H1 (cell line): ENCODE measurements around the gene TMSB15B. TPM values are rescaled to one million over a fixed set of nuclear protein-coding genes. Genes with fewer than 3 reads are reported as not detected.

ENCODE experiments used
- CTCF ChIA-PET: fragments of 300-600 bp; sonication (Branson Sonifier 250); formaldehyde crosslinking; loops from one replicate; lab custom pipeline; 2021; ENCODE audit not compliant: partially characterized antibody; lab: Charles Lee
- POLR2A ChIA-PET: fragments of 300-600 bp; sonication (Branson Sonifier 250); formaldehyde crosslinking; loops from one replicate; lab custom pipeline; 2021; ENCODE audit warnings: inconsistent platforms; ENCODE audit not compliant: partially characterized antibody; lab: Charles Lee
- DNase-seq, 2 experiments: peaks; one replicate each; pipeline versions ENCODE4 v3.0.0 to v3.0.0-alpha.2; 2010 to 2022; ENCODE audit warnings: low spot score in 2 of 2, low read depth in 1 of 2, mixed read lengths in 1 of 2
- FAIRE-seq: peaks from 2 replicates; lab custom pipeline; 2011; peaks lifted over from hg19 to GRCh38; lab: Jason Lieb, UNC
- H2AFZ ChIP-seq: 2 replicates; pipeline ENCODE4 v1.8.1; 2012; ENCODE audit warnings: low read length, inconsistent platforms
- H2AK5ac ChIP-seq: 2 replicates; pipeline ENCODE4 v1.6.1; 2013; ENCODE audit warnings: low read depth, low read length
- H2BK120ac ChIP-seq: replicated peaks from 2 replicates; pipeline ENCODE3; 2013; ENCODE audit warnings: low read depth, low read length, inconsistent platforms
- H2BK12ac ChIP-seq: 2 replicates; pipeline ENCODE4 v1.6.1; 2013; ENCODE audit warnings: low read depth, low read length
- H2BK15ac ChIP-seq: 2 replicates; pipeline ENCODE4 v1.6.1; 2013; ENCODE audit warnings: low read length
- H2BK20ac ChIP-seq: 2 replicates; pipeline ENCODE4 v1.6.1; 2013; ENCODE audit warnings: low read length
- H2BK5ac ChIP-seq: 2 replicates; pipeline ENCODE4 v1.6.1; 2013; ENCODE audit warnings: low read depth, low read length
- H3K14ac ChIP-seq: 2 replicates; pipeline ENCODE4 v1.6.1; 2013; ENCODE audit warnings: inconsistent platforms; ENCODE audit not compliant: insufficient read length
- H3K18ac ChIP-seq: 2 replicates; pipeline ENCODE4 v1.6.1; 2013; ENCODE audit warnings: low read length; ENCODE audit errors: extremely low read depth
- H3K23ac ChIP-seq: 2 replicates; pipeline ENCODE4 v1.6.1; 2013; ENCODE audit warnings: inconsistent platforms; ENCODE audit not compliant: insufficient read length
- H3K23me2 ChIP-seq: 2 replicates; pipeline ENCODE4 v1.6.1; 2013; ENCODE audit warnings: low read depth, low read length
- H3K27ac ChIP-seq: 2 replicates; pipeline ENCODE4 v1.6.1; 2011; ENCODE audit warnings: low read depth, low read length, inconsistent platforms
- H3K27me3 ChIP-seq, 4 experiments: replicated peaks in 1 of 4; 1 replicate in 1 of 4; 2 replicates in 3 of 4; pipeline versions ENCODE4 v1.6.1 to v1.8.1; 2011 to 2013; ENCODE audit warnings: low read length in 3 of 4, mild to moderate bottlenecking in 3 of 4, inconsistent platforms in 2 of 4, mixed read lengths in 2 of 4, moderate library complexity in 1 of 4; ENCODE audit not compliant: control insufficient read depth in 3 of 4, insufficient read depth in 3 of 4; ENCODE audit errors: extremely low read depth in 1 of 4
- H3K36me3 ChIP-seq, 4 experiments: 2 replicates each; pipeline versions ENCODE4 v1.6.1 to v1.8.1; 2011 to 2013; ENCODE audit warnings: mild to moderate bottlenecking in 4 of 4, low read length in 3 of 4, moderate library complexity in 2 of 4, control low read depth in 1 of 4, inconsistent platforms in 1 of 4; ENCODE audit not compliant: insufficient read depth in 4 of 4, control insufficient read depth in 2 of 4
- H3K4ac ChIP-seq: replicated peaks from 2 replicates; pipeline ENCODE3; 2013; ENCODE audit warnings: low read length, low read depth, mixed read lengths, inconsistent platforms; ENCODE audit not compliant: insufficient read length
- H3K4me1 ChIP-seq, 4 experiments: replicated peaks in 1 of 4; 1 replicate in 1 of 4; 2 replicates in 3 of 4; pipeline versions ENCODE4 v1.6.1 to v1.8.1; 2011 to 2013; ENCODE audit warnings: low read length in 3 of 4, inconsistent platforms in 2 of 4, mixed read lengths in 1 of 4; ENCODE audit not compliant: insufficient read depth in 4 of 4, control insufficient read depth in 3 of 4
- H3K4me2 ChIP-seq, 2 experiments: 2 replicates each; pipeline versions ENCODE4 v1.6.1 to v1.8.1; 2011 to 2013; ENCODE audit warnings: low read depth in 2 of 2, low read length in 2 of 2, control low read depth in 1 of 2, inconsistent platforms in 1 of 2, mild to moderate bottlenecking in 1 of 2; ENCODE audit not compliant: insufficient read depth in 1 of 2
- H3K4me3 ChIP-seq, 4 experiments: fragments of 200-600, 300-600 bp in 1 of 4; sonication (generic), shearing (Covaris generic), sonication (Bioruptor Twin) in 1 of 4; 2 replicates each; pipeline versions ENCODE4 v1.5.1 to v1.8.1; 2011 to 2016; ENCODE audit warnings: low read length in 4 of 4, low read depth in 3 of 4, control low read depth in 2 of 4, inconsistent platforms in 2 of 4, mild to moderate bottlenecking in 2 of 4, mixed read lengths in 1 of 4, moderate library complexity in 1 of 4; ENCODE audit not compliant: insufficient read depth in 2 of 4; ENCODE audit errors: extremely low read depth in 1 of 4
- H3K56ac ChIP-seq: replicated peaks from 2 replicates; pipeline ENCODE3; 2013; ENCODE audit warnings: low read depth, mild to moderate bottlenecking, mixed read lengths, low read length, inconsistent platforms; ENCODE audit not compliant: insufficient read length
- H3K79me1 ChIP-seq: 2 replicates; pipeline ENCODE4 v1.6.1; 2013; ENCODE audit warnings: low read depth, low read length, control low read depth
- H3K79me2 ChIP-seq, 2 experiments: 2 replicates each; pipeline versions ENCODE4 v1.6.1 to v1.8.1; 2012 to 2013; ENCODE audit warnings: low read length in 2 of 2, mild to moderate bottlenecking in 2 of 2, inconsistent platforms in 1 of 2; ENCODE audit not compliant: insufficient read depth in 2 of 2, control insufficient read depth in 1 of 2
- H3K9ac ChIP-seq, 4 experiments: replicated peaks in 1 of 4; 1 replicate in 1 of 4; 2 replicates in 3 of 4; pipeline versions ENCODE4 v1.6.1 to v1.8.1; 2011 to 2013; ENCODE audit warnings: low read depth in 3 of 4, low read length in 3 of 4, control low read depth in 2 of 4, mild to moderate bottlenecking in 2 of 4, moderate library complexity in 2 of 4, inconsistent platforms in 1 of 4; ENCODE audit errors: extremely low read depth in 1 of 4
- H3K9me3 ChIP-seq, 2 experiments: 2 replicates each; pipeline versions ENCODE4 v1.6.1 to v1.8.1; 2012 to 2013; ENCODE audit warnings: mild to moderate bottlenecking in 2 of 2, moderate library complexity in 2 of 2, control low read depth in 1 of 2, inconsistent platforms in 1 of 2, low read depth in 1 of 2, low read length in 1 of 2, mixed read lengths in 1 of 2; ENCODE audit not compliant: insufficient read depth in 2 of 2
- H4K20me1 ChIP-seq, 2 experiments: replicated peaks in 1 of 2; 2 replicates each; pipeline versions ENCODE3 to v1.8.1; 2011 to 2013; ENCODE audit warnings: inconsistent platforms in 2 of 2, low read length in 2 of 2, mild to moderate bottlenecking in 1 of 2; ENCODE audit not compliant: insufficient read depth in 2 of 2, control insufficient read depth in 1 of 2
- H4K5ac ChIP-seq: 2 replicates; pipeline ENCODE4 v1.6.1; 2013; ENCODE audit warnings: low read length, low read depth, mixed read lengths, inconsistent platforms; ENCODE audit not compliant: insufficient read length
- H4K8ac ChIP-seq: 2 replicates; pipeline ENCODE4 v1.8.0; 2013; ENCODE audit warnings: mild to moderate bottlenecking, moderate library complexity, low read length, inconsistent platforms; ENCODE audit not compliant: insufficient read depth; ENCODE audit errors: extremely low read depth
- H4K91ac ChIP-seq: replicated peaks from 2 replicates; pipeline ENCODE3; 2013; ENCODE audit warnings: low read length, mixed read lengths, inconsistent platforms; ENCODE audit not compliant: insufficient read length
- RXRA ChIP-seq: IDR thresholded peaks from 2 replicates; pipeline ENCODE4 v1.6.1; 2011; ENCODE audit warnings: low read depth, mild to moderate bottlenecking, low read length, moderate library complexity; ENCODE audit not compliant: insufficient read depth
- SUZ12 ChIP-seq: fragments of 200-600 bp; sonication (generic); IDR thresholded peaks from 2 replicates; pipeline ENCODE4 v1.6.1; 2012; ENCODE audit warnings: mild to moderate bottlenecking, inconsistent platforms, low read length, moderate library complexity, mixed read lengths
- WGBS, 2 experiments: shearing (Covaris generic) in 1 of 2; methylation state at CpG; one replicate each; pipeline versions ENCODE4 v1.1.6 to v1.1.7; 2013 to 2015; ENCODE audit warnings: low lambda C conversion rate in 2 of 2, mixed read lengths in 2 of 2, inconsistent platforms in 1 of 2, low coverage in 1 of 2, missing lambda C conversion rate in 1 of 2; ENCODE audit not compliant: insufficient replicate concordance in 2 of 2, insufficient coverage in 1 of 2, insufficient read length in 1 of 2; ENCODE audit errors: extremely low coverage in 1 of 2, missing lambda C conversion rate in 1 of 2; 5-methylcytosine and 5-hydroxymethylcytosine counted together
- polyA plus RNA-seq, 7 experiments: library from polyadenylated mRNA; depleted of rRNA in 3 of 7; stranded (reverse) in 5 of 7; unstranded in 2 of 7; fragments of >200 nt in 5 of 7; fragments of 200-250 nt in 2 of 7; gene quantifications; 1 replicate in 5 of 7; 2 replicates in 1 of 7; 4 replicates in 1 of 7; pipeline versions ENCODE4 v1.2.1 to v1.2.3, GENCODE V29; 2011 to 2013; ENCODE audit warnings: missing spikeins in 2 of 7, mixed read lengths in 2 of 7
- total RNA-seq: library from RNA; stranded (reverse); fragmentation: NEBNext Ultra II Directional; extraction: Animal tissue kit (Norgen Biotek cat#: 25700); gene quantifications from 2 replicates; pipeline ENCODE4 v1.2.1, GENCODE V29; 2021
- TF ChIP-seq, protein P1 (sequence below): IDR thresholded peaks from 2 replicates; pipeline ENCODE4 v1.6.1; 2012; ENCODE audit warnings: inconsistent platforms

TMSB15B gene
- total and polyA plus RNA-seq, 2 of the 8 experiments (the other 6 are each of a cell fraction or from before 2014, with no cell fraction given), result 11.7 to 12.1 TPM

DNA sequence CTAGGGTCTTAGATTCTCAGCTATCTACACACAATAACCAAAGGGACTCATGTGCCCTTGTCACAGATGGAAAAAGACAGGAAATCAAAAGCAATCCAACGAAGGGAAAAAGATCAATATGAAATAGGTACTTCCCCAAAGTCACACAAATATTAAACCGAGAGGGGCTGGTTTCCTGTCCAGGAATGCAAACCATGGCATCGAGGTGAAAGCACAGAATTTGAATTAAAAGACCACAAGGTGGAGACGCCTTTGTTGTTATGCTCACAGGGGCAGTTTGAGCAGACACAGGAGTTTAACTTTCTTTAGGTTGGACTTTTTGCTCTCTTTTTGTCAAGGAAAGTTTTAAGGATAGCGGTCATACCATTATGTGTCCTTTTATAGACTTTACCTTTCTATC, 36.8 kb downstream of the TMSB15B start:
- H2BK12ac ChIP-seq, result no peak overlapping the region
- H3K14ac ChIP-seq, result no peak overlapping the region
- H3K23me2 ChIP-seq, result no peaks in the 10 kb centered on the region
- FAIRE-seq (no peak), DNase-seq (no peak)
- POLR2A ChIA-PET, result no interaction called here
- CTCF ChIA-PET, result no interaction called here
- no peak overlapping the region for H2AK5ac ChIP-seq
- no peaks in the 10 kb centered on the region for H3K27me3 ChIP-seq
- WGBS, 2 experiments, result 66% methylated on average over 5 of the region's 5 CpGs; no CpG with 5 or more reads in 1 of the 2 experiments
- no peaks in the 10 kb centered on the region for H3K9me3 ChIP-seq
- no peak overlapping the region for H2BK5ac ChIP-seq
- no peak overlapping the region for H2BK15ac ChIP-seq
- H4K91ac ChIP-seq, result no peak overlapping the region
- H4K5ac ChIP-seq, result no peak overlapping the region
- no peak overlapping the region for H3K56ac ChIP-seq
- H3K27ac ChIP-seq, result no peak overlapping the region
- H3K9ac ChIP-seq, result no peak overlapping the region
- no peaks in the 10 kb centered on the region for H3K4me1 ChIP-seq
- TF ChIP-seq RXRA (no peak), SUZ12 (no peak)
- TF ChIP-seq, protein P1, sequence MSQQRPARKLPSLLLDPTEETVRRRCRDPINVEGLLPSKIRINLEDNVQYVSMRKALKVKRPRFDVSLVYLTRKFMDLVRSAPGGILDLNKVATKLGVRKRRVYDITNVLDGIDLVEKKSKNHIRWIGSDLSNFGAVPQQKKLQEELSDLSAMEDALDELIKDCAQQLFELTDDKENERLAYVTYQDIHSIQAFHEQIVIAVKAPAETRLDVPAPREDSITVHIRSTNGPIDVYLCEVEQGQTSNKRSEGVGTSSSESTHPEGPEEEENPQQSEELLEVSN, result no peak
- H3K4me2 ChIP-seq, result no peak overlapping the region
- no peak overlapping the region for H3K4ac ChIP-seq
- no peak overlapping the region for H2BK120ac ChIP-seq
- no peaks in the 10 kb centered on the region for H3K79me1 ChIP-seq
- no peak overlapping the region for H4K8ac ChIP-seq
- H2BK20ac ChIP-seq, result no peak overlapping the region
- H3K18ac ChIP-seq, result no peak overlapping the region
- no peak overlapping the region for H3K23ac ChIP-seq
- no peak overlapping the region for H3K4me3 ChIP-seq
- no peaks in the 10 kb centered on the region for H4K20me1 ChIP-seq
- no peaks in the 10 kb centered on the region for H3K36me3 ChIP-seq
- no peak overlapping the region for H2AFZ ChIP-seq
- H3K79me2 ChIP-seq, result no peaks in the 10 kb centered on the region
